Esophagus muscularis mucosa (tissue), 3 donors: Measurements from ENCODE around the gene DNMT3B.

Experiments used
- POLR2A ChIP-seq: fragments of 450-650 bp; IDR thresholded peaks from one replicate; pipeline ENCODE4 v1.6.1; 2017; ENCODE audit warnings: antibody characterized with exemption, moderate library complexity, mild to moderate bottlenecking, low read depth
- TF ChIP-seq, protein P1 (sequence below), 3 experiments: fragments of 200-600 bp in 2 of 3; fragments of 450-650 bp in 1 of 3; sonication (generic) in 2 of 3; IDR thresholded peaks; one replicate each; pipeline ENCODE4 v1.5.1; 2017 to 2019; ENCODE audit warnings: antibody characterized with exemption in 3 of 3, mild to moderate bottlenecking in 2 of 3, moderate library complexity in 1 of 3

DNA sequence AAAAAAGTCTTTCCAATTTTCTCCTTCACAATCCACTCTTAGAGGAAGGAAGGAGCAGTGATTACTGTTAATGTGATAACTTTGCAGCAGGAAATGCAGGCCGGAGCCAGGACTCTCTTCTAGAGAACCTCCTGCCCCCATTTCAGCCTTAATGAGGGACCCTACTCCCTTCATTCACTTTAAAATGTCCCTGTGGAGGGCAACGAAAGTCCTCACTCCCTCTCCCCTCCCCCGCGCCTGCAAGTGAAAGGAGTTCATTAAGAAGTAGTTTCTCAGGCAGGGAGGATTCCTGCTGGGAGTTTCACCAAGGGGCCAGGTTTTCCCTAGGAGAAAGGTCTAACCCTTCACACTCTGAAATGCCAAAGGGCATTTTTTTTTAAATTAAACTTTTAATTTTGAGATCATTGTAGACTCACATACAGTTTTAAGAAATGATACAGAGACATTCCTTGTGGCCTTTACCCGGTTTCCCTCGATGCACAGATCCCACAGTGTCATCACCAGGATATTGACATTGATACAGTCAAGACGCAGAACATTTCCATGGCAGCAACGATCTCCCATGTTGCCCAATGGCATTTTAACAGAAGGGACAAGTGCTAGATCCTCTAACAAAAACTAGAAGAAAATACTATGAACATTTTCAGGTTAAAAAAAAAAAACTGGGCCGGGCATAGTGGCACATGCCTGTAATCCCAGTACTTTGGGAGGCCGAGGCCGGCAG is 12.1 kb upstream of the DNMT3B start:
- TF ChIP-seq POLR2A: no peak
- TF ChIP-seq, protein P1, sequence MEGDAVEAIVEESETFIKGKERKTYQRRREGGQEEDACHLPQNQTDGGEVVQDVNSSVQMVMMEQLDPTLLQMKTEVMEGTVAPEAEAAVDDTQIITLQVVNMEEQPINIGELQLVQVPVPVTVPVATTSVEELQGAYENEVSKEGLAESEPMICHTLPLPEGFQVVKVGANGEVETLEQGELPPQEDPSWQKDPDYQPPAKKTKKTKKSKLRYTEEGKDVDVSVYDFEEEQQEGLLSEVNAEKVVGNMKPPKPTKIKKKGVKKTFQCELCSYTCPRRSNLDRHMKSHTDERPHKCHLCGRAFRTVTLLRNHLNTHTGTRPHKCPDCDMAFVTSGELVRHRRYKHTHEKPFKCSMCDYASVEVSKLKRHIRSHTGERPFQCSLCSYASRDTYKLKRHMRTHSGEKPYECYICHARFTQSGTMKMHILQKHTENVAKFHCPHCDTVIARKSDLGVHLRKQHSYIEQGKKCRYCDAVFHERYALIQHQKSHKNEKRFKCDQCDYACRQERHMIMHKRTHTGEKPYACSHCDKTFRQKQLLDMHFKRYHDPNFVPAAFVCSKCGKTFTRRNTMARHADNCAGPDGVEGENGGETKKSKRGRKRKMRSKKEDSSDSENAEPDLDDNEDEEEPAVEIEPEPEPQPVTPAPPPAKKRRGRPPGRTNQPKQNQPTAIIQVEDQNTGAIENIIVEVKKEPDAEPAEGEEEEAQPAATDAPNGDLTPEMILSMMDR (IDR thresholded peaks at IDR 0.05): no peak
